WI38 (cell line): ENCODE measurements around the gene TMEM81.

ENCODE experiments used
- H3K4me3 ChIP-seq: 2 replicates; pipeline ENCODE4 v1.5.1; 2011; ENCODE audit warnings: low read depth, mild to moderate bottlenecking, control low read depth, low read length
- TF ChIP-seq, protein P1 (sequence below): IDR thresholded peaks from 2 replicates; pipeline ENCODE4 v1.5.1; 2012; ENCODE audit warnings: low read depth, mild to moderate bottlenecking, control low read depth, low read length

TMEM81 gene

DNA sequence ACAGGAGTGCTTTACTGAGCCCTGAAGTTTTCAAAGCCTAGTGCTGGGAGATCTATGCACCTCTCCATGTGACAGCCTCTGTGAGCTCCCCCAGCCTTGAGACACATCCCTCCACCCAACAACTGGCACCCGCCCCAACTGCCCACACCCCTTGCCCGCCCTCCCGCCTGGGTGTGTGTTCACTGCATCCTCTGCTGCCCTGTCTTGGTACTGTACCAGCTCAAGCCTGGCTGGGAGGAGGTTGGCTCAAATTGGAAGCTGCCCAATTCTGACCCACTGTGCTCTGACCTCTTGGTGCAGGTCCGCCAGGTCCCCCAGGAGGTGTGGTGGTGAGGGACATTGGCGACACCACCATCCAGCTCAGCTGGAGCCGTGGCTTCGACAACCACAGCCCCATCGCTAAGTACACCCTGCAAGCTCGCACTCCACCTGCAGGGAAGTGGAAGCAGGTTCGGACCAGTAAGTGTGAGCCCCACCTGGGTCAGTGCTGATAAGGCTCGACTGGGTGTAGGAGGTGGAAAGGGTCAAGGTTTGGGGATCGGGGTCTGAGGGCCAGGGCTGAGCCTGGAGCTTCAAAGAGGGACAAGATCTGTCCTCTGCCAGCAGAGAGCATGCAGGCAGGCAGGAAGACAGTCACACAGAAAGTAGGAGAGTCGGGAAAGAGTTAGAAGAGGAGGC is 18.0 kb downstream of the TMEM81 start:
- H3K4me3 ChIP-seq: no peak overlapping the region
- TF ChIP-seq, protein P1, sequence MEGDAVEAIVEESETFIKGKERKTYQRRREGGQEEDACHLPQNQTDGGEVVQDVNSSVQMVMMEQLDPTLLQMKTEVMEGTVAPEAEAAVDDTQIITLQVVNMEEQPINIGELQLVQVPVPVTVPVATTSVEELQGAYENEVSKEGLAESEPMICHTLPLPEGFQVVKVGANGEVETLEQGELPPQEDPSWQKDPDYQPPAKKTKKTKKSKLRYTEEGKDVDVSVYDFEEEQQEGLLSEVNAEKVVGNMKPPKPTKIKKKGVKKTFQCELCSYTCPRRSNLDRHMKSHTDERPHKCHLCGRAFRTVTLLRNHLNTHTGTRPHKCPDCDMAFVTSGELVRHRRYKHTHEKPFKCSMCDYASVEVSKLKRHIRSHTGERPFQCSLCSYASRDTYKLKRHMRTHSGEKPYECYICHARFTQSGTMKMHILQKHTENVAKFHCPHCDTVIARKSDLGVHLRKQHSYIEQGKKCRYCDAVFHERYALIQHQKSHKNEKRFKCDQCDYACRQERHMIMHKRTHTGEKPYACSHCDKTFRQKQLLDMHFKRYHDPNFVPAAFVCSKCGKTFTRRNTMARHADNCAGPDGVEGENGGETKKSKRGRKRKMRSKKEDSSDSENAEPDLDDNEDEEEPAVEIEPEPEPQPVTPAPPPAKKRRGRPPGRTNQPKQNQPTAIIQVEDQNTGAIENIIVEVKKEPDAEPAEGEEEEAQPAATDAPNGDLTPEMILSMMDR: no peak

DNA sequence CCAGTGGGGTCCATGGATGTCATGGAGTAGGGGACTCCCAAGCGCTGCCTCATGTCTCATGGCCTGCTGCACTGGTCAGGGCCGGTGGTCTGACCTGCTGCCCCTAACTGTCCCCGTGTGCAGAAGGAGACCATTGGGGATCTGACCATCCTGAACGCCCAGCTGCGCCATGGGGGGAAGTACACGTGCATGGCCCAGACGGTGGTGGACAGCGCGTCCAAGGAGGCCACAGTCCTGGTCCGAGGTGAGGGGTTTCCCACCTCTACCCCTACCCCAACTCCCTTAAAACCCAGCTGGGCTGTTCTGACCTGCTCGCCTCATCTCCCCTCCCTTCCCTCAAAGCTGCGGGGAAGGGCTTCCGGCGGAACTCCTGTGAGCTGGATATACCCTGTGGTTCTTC is 18.6 kb downstream of the TMEM81 start:
- H3K4me3 ChIP-seq: no peak overlapping the region
- TF ChIP-seq, protein P1: no peak

- TF ChIP-seq, protein P1: no peak
Measured at GRCh38 chr1:205064741-205065316, 19.4 kb downstream of the TMEM81 start.

DNA sequence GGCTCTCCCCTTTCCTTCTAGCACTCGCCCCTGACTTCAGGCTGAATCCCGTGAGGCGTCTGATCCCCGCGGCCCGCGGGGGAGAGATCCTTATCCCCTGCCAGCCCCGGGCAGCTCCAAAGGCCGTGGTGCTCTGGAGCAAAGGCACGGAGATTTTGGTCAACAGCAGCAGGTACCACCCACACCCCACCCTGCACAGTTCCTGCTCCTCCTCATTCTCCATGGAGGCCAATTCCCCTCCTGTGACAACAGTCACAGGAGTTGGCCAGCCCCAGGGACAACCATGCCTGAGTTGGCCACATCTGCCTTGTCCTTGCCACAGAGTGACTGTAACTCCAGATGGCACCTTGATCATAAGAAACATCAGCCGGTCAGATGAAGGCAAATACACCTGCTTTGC is 20.0 kb downstream of the TMEM81 start:
- H3K4me3 ChIP-seq: no peak overlapping the region
- TF ChIP-seq, protein P1: no peak

More at GRCh38 chr1:205064741-205065316, 19.4 kb downstream of the TMEM81 start:
- no peak overlapping the region for H3K4me3 ChIP-seq

- H3K4me3 ChIP-seq: no peak overlapping the region
- TF ChIP-seq, protein P1: no peak
Measured at GRCh38 chr1:205062895-205063294, 21.4 kb downstream of the TMEM81 start.

DNA sequence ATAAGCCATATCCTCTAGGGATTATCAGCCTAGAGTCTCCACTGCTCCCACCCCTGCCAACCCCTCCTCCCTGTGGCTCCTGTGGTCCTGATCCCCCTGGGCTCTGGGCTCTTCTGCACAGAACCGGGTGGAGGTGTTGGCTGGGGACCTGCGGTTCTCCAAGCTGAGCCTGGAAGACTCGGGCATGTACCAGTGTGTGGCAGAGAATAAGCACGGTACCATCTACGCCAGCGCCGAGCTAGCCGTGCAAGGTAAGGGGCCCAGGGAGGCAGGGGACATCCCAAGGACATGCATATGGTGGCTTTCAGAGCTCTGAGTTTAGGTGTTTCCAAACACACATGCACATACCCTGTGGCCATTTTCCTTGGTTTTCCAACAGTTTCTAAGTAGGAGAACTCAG is 21.9 kb downstream of the TMEM81 start:
- TF ChIP-seq, protein P1: no peak
- no peak overlapping the region for H3K4me3 ChIP-seq

DNA sequence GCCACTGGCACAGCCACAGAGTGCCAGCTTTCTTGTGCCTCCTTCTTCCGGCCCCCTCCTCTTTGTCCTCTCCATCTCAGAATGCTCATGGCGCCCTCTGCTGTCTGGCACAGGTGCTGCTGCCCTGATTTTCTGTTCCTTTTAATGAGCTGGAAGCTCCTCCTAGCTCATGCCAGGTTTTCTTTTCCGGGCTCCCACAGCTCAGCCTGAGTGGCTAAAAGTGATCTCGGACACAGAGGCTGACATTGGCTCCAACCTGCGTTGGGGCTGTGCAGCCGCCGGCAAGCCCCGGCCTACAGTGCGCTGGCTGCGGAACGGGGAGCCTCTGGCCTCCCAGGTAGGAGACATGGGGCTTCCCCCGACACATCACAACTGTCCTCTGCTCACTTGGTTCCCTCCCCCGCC is 22.6 kb downstream of the TMEM81 start:
- TF ChIP-seq, protein P1: peak; percentile 87

More for the DNA sequence above, 22.6 kb downstream of the TMEM81 start:
- H3K4me3 ChIP-seq: no peak overlapping the region
